GM21390 (cell line): ENCODE measurements around the gene KLC3.

Experiments used
- ATAC-seq: cut with Tn5 transposase; IDR thresholded peaks from one replicate; pipeline ENCODE4 v1.9.1; 2021; ENCODE audit not compliant: unreplicated experiment

KLC3 gene

GRCh38 chr19:45368127-45368526 is 27.6 kb downstream of the KLC3 start:
- ATAC-seq, result no peak

- ATAC-seq, result no peak
Observed at GRCh38 chr19:45368737-45369340, 28.3 kb downstream of the KLC3 start.

GRCh38 chr19:45370410-45371204 is 30.1 kb downstream of the KLC3 start, which contains the start of gene ERCC2:
ERCC2 (minus strand) TSS chr19:45370573; CDS start chr19:45370540, 33 bp downstream.
- peak; percentile 93 for ATAC-seq

GRCh38 chr19:45376045-45376724 is 35.6 kb downstream of the KLC3 start:
- ATAC-seq, result no peak

- no peak for ATAC-seq
Observed at GRCh38 chr19:45380107-45380506, 39.6 kb downstream of the KLC3 start.

- no peak for ATAC-seq
Observed at GRCh38 chr19:45382426-45382825, 41.9 kb downstream of the KLC3 start.

GRCh38 chr19:45385392-45386221 is 45.1 kb downstream of the KLC3 start:
- no peak for ATAC-seq

GRCh38 chr19:45391346-45391745 is 50.8 kb downstream of the KLC3 start:
- no peak for ATAC-seq

GRCh38 chr19:45391871-45392665 is 51.5 kb downstream of the KLC3 start:
- no peak for ATAC-seq

GRCh38 chr19:45395821-45396617 is 55.5 kb downstream of the KLC3 start:
- no peak for ATAC-seq

GRCh38 chr19:45400192-45400591 is 59.6 kb downstream of the KLC3 start:
- ATAC-seq, result no peak
